Lower leg skin (tissue), 3 donors: ENCODE data around the gene HSD17B2.

ENCODE experiments used
- CTCF ChIP-seq, 3 donors: fragments of 450-650 bp; IDR thresholded peaks; one replicate each; pipeline ENCODE4 v1.5.1; 2016; ENCODE audit warnings: antibody characterized with exemption in 3 of 3, mild to moderate bottlenecking in 3 of 3, moderate library complexity in 2 of 3
- POLR2A ChIP-seq, 2 donors: fragments of 450-650 bp; IDR thresholded peaks; one replicate each; pipeline ENCODE4 v1.6.1; 2016 to 2017; ENCODE audit warnings: antibody characterized with exemption in 2 of 2, mild to moderate bottlenecking in 1 of 2, moderate library complexity in 1 of 2

- TF ChIP-seq CTCF (IDR thresholded peaks at IDR 0.05) (no peak), POLR2A (IDR thresholded peaks at IDR 0.05) (no peak)
Observed at GRCh38 chr16:82135844-82136243, 100.8 kb downstream of the HSD17B2 start.
